Testis (tissue), 2 donors: ENCODE data around the gene SDHA.

Experiments used
- POLR2A ChIP-seq: fragments of 450-650 bp; IDR thresholded peaks from one replicate; pipeline ENCODE4 v1.6.1; 2017; ENCODE audit warnings: antibody characterized with exemption, mild to moderate bottlenecking, moderate library complexity
- TF ChIP-seq, protein P1 (sequence below), 3 experiments: fragments of 450-650 bp in 2 of 3; fragments of 200-600 bp in 1 of 3; sonication (generic) in 1 of 3; IDR thresholded peaks; one replicate each; pipeline ENCODE4 v1.5.1; 2016 to 2019; ENCODE audit warnings: antibody characterized with exemption in 3 of 3, mild to moderate bottlenecking in 2 of 3, moderate library complexity in 1 of 3

DNA sequence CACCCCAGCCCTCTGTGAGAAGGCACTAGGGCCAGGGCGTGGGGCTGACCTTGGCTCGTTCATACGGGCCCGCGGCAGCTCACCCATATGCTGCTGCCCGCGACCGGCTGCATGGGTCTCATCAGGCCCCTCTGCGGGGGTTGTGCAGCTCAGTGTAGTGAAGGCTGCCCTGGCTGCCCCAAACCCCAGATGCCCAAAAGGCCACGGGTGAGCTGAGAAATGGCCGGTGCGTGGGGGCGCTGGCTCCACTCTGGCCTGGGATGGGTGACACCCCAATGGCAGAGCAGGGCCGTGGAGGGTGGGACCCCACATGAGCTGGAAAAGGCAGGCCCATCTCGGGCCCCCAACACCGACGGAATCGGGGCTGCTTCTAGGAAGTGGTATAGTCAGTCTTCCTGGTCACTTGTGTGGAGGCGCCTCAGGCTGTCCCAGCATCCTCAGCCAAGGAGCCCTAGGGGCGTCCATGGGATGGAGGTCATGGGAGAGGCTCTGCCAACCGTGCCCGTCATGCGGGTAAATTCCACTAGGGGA, 46.3 kb upstream of the SDHA start:
- TF ChIP-seq, protein P1, sequence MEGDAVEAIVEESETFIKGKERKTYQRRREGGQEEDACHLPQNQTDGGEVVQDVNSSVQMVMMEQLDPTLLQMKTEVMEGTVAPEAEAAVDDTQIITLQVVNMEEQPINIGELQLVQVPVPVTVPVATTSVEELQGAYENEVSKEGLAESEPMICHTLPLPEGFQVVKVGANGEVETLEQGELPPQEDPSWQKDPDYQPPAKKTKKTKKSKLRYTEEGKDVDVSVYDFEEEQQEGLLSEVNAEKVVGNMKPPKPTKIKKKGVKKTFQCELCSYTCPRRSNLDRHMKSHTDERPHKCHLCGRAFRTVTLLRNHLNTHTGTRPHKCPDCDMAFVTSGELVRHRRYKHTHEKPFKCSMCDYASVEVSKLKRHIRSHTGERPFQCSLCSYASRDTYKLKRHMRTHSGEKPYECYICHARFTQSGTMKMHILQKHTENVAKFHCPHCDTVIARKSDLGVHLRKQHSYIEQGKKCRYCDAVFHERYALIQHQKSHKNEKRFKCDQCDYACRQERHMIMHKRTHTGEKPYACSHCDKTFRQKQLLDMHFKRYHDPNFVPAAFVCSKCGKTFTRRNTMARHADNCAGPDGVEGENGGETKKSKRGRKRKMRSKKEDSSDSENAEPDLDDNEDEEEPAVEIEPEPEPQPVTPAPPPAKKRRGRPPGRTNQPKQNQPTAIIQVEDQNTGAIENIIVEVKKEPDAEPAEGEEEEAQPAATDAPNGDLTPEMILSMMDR (IDR thresholded peaks at IDR 0.05): no peak
- no peak for TF ChIP-seq POLR2A
